NCI-H82 treated with DMSO at 0.1 percent for 48 hours (cell line): Measurements from ENCODE around the gene RAB6B.

Experiments used
- DNase-seq: peaks from one replicate; lab custom pipeline; 2025; ENCODE audit not compliant: unreplicated experiment; lab: John Stamatoyannopoulos, UW

Gene RAB6B

DNA sequence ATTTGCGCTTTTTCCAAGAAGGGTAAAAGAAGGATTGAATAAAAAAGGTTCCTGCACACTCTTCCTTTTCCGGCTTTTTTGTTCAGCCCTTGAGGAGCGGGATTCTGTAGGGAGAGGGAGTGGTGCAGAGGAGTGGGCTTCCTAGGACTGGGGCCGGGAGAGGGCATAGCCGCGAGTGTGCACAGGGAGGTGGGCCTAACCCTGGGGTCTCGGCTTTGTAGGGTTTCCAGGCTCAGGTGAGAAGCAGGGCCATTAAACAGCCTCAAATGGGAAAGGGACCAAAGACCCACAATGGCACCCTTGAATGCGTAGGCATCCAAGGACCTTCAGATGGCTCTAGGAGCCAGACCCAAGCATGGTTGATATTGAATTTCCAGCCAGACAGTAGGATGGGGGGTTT is 35.4 kb upstream of the RAB6B start:
- DNase-seq = no peak

DNA sequence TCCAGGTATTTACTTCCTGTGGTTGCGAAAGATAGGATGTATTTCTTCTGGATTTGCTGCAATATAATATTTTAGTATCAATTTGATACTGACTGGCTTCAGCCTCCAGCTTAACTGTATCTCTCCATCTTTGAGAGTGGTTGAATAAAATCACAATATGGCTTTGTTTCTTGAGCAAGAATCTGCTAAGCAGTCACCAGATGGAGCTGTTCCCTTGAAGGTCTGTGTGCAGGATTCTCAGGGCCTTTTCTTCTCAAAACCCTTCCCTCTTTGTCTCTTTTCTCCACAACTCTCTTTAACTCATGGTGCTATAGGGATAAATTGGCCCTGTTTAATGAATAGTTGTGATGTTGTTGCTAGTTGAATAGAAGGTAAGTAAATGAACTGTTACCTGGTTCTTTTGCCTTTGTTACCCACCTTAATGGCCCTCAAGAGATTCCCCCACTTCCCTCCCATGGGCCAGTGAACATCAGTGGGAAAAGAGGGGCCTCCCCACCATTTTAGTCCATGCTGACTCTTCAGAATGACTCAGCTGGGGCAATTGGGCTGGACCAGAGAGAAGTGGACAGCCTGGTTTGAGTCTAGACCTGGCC is 34.8 kb upstream of the RAB6B start:
- no peak for DNase-seq

DNA sequence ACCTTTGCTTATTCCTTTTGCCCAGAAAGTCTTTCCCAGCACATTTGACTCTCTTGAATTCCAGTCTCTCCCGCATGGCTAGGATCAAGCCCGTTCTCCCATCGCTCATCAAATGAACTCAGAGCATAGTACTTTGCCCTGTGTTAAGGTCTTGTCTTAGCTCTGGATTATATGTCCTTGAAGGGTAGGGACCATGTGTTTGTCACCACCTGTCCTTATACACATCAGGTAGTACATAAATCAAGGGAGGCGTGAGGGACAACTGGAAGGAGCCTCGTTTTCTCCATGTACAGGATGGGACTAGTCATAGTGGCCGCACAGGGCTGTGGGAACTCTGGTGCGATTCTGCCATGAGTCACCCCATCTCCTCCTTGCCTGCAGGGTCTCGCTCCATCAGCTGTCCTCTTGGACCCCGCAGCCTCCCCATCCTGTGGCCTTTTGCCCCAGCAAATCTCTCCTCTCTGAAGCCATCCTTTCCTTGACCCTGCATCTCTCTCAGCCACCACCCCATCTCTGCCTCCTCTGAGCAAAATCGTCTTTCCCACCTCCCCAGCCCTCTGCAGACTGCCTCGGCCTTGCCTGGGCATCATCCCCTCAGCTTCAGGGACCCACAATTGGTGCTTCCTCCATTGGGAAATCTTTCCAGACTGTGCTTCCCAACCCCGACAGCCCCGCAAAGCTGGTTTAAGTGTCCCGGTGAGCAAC is 33.4 kb upstream of the RAB6B start:
- DNase-seq = no peak

DNA sequence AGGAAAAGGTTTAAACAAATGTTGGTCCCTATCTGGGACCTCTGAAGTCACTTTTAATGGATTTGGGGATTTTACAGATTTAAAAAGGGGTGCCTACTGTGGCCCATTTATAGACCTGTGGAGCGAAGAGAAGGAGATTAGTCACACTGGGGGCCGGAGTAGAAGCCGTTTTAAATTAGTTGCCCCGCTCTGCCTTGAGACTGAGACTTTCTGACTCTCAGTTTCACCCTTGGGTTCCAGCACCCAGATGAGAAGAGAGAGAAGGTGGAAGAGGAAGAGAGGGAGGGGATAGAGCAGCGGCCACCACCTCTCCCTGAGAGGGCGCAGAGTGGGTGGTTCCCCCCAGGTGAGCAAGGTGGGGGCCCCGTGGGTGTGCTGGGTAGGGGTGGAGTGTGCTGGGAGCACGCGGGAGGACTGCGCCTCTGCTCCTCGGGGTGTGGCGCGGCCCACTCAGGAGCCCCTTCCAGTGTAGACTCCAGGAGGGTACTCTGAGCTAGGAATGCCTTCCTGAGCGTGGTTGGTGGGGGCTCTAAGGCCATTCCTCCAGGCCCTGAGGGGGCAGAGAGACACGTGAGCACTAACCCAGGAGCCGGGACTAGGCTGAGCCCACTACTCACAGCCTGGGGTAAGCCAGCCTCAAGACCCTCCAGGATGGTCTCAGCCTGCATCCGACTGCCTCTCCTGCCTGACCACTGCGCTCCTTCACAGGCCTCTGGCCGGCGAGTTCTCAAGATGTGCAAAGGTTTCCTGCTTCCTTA is 32.6 kb upstream of the RAB6B start:
- DNase-seq = no peak

DNA sequence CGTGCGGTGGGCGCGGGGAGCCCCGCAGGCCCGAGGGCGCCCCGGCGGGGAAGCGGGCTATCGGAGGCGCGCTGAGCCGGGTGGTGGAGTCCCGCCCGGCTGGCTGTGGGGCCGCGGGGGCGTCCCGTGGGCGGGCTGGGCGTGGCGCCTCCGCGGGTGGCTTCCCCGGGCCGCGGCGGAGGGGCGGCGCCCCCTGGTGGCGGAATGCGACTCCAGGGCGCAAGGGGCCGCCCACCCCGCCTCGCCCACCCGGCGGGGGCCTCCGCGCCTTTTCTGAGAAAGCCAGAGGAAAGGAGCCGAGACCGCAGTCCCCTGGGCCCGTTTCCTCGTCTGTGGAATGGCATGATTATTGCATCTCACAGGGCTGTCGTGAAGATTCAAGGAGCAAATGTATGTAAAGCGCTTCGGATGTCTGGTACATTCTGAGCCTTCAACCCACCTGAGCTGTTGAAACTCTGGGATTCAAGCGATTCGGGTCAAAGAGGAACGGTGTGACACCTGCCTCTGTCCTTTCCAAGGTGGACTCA is 31.9 kb upstream of the RAB6B start:
- no peak for DNase-seq

DNA sequence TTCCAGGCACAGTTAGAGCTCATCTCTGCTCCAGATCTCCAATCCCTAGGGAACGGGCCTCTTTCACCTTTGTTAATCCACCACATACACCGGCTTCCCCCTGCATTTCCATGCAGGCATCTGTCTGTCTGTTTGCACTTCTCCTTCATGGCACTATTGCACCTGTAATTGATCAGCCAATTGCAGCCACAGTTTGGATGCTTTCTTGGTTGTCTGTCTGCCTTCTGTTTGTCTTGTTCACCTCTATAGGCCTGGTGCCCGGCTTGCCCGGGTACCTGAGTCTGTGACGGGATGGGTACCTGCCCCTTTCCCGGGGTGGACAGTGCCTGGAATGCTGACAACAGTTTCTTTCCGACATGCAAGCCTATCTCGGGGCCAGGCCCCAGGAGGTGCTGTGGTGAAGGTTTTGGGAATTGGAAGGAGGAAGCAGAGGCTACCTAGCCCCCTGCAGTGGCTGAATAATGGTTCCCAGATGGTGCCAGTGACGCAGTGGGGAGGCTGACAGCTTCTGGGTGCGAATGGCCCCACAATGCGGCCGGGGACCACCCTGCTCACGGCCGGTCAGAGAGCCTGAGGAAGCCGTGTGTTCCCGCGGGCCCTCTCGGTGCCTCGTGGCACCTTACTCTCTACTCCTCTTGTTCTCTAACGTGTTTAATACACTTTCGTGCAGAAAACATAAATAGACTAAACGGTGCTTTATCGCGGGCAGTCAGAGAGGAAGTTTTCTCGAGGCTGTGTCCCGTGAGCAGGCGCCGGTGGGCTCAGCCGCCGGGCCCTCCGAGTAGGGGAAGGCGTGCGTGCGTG is 31.3 kb upstream of the RAB6B start:
- no peak for DNase-seq

DNA sequence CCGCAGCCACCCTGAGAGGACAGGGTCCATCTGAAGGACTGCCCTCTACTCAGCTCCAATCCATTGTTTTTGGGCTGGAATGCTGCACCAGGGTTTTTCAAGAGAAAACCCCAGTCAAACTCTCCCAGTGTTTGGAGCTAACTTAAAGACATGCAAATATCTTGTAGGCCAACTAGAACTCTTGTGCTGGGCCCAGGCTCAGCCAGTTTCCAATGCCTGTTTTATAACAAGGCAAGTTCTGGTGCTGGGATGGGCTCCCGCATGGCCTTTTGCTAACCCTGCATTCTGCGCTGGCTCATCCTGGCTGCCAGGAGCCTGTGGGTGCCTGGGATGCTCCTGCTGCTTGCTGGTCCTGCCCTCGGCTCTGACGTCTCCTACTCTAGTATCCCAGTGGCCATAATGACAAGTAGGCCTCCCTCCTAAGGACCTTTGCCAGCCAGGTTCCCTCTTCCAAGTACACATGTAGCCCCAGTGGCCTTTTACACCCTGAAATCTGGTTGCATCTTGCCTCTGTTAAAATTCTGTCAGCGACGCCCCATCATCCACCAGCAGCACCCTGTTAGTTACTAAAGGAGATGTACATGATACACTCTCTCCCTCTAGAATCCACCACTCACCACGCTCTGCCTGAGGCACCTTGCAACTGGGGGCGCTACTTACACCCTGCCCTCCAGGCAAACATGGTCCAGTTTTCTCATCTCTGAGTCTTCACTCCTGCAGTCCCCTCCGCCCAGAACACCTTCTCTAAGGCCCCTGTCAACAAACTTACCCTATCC is 30.5 kb upstream of the RAB6B start:
- DNase-seq = no peak

DNA sequence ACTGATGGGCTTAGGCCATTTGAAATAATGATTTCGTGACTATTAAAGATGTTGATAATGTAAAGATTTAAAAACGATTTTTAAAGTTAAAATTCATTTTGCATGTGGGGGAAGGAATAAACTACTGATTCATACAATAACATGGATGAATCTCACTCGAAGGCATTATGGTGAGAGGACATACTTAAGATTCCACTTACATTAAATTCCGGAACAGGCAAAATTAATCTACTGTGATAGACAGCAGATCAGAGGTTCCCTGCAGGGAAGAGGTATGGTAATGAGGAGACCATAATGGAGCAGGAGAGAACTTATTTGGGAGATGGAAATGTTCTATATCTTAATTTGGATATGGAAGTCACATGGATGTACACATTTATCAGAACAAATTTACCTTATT is 28.4 kb upstream of the RAB6B start:
- DNase-seq = no peak

DNA sequence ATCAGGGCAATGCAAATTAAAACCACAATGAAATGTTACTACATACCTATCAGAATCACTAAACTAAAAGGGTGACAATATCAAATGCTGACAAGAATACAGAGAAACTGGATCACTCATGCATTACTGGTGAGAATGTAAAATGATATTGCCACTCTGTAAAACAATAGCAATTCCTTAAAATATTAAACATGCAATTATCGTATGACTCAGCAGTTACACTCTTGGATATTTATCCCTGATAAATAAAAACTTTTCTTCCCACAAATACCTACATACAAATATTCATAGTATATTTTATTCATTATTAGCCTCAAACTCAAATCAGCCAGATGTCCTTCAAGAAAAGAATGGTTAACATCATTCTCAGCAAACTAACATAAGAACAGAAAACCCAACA is 25.9 kb upstream of the RAB6B start:
- no peak for DNase-seq

DNA sequence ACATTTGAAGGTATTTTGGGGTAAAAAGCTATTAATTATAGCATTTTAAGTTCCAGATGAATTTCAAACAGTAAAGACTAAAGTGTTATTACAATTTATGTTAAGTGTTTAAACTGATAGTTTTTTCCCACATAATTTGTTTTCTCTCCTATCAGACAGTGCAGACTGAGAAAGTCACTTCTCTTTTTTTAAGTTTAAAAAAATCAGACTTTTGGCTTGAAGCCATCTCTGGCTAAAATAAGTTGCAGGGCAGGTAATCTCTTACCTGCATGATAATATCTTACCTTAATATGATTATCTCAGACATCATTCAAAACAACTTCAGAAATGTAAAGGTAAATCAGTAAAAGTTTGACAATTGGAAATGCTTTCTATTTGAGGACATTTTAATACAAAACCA is 21.5 kb upstream of the RAB6B start:
- DNase-seq = no peak

DNA sequence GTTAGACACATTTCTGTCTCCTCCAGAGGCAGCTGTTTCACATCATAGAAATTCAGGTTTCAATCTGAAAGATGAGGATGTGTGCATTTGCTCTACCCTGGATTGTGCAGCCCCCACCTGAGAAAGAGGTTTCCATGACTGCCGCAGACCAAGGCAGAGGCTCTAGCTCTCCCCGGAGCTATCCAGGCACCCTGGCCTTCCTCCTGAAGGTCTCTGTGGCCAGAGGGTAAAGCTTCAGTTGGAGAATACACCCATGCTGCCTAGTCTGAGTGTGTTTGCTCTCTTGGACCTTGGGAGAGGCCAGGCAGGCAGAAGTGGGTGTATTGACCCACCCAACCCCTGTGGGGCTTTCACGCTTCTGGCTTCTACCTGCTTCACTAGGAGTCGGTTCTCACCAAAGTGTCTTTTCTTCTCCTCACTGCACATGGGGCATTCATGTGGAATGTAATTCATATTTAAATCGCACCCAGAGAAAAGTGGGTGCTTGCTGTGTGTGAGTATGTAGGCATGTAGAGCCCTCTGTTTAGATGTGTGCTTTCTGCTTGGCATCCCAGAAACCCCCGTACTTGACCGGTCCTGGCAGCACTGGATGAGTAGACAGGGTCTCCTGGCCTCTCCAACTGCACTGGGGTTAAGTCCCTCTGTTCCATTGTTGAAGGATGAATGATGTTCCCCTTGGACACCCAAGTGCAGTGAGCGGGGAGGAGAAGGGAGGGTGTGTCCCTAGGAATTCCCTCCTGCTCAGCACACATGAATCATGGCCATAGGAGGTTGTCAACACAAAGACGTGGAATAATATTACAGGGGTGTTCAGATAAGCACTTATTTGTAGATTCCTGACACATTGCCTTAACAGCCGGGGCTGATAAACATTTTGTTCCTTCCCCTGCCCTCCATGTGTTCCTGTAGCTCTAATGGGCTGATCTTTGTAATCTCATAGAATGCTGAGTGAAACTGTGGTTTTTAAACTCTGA is 20.3 kb upstream of the RAB6B start:
- DNase-seq = no peak

DNA sequence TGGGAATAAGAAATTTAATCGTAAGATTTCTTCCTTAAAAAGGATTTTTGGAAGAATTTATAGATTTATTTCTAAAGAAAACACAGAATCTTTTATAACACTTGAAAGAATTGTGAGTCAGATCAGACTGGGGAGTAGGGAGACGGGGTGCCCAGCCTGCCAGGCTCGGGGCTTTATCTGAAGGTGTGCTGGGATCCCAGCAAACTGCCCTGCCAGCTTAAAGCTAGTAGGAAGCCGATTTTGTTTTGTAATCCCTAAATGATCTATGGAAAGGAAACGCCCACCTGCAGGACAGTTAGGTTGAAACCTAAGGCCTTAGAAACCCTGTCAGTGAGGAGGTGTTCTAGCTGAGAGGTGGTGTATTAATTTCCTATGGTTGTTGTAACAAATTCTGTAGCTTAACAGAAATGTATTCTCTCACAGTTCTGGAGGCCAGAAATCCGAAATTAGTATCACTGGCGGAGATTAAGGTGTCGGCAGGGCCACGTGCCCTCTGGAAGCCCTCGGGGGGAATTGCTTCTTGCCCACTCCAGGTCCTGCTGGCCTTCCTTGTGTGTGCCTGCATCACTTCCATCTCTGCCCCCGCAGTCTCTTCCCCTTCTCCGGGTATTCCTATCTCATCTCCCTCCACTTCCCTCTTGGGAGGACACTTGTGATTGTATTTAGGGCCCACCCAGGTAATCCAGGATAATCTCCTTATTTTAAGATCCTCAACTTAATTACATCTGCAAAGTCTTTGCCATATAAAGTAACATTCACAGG is 19.3 kb upstream of the RAB6B start:
- peak; percentile 88 for DNase-seq

DNA sequence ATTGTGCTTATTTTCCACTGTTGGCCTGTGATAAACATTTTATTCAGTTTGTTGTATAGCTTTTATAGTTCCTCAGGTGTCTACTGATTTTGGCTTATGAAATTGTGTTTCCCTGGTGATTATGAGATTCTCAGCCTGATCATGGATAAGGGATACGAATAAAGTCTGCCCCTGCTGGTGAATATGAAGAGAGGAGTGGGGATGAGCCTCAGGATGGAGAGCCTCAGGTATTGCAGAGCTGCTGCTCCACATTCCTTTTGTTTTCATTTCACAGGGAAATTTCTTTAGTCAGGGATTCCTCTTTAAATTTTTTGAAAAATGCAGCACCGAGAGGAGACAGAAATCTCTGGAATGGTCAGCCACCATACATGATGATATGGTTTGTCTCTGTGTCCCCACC is 14.7 kb upstream of the RAB6B start:
- DNase-seq = no peak

DNA sequence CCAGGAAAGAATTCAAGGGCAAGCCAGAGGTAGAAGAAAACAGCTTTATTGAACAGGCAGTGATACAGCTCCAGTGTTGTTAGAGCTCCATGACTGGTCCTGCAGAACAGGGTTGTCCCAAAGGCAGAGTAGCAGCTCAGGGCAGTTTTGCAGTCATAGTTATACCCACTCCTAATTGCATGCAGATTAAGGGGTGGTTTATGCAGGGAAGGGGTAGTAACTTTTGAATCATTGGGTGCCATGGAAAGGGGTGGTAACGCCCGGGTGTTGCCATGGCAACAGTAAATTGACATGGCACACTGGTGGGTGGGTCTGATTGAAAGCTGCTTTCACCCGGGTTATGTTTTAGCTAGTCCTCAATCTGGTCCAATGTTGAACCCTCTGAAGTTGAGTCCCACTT is 9.7 kb upstream of the RAB6B start:
- no peak for DNase-seq

DNA sequence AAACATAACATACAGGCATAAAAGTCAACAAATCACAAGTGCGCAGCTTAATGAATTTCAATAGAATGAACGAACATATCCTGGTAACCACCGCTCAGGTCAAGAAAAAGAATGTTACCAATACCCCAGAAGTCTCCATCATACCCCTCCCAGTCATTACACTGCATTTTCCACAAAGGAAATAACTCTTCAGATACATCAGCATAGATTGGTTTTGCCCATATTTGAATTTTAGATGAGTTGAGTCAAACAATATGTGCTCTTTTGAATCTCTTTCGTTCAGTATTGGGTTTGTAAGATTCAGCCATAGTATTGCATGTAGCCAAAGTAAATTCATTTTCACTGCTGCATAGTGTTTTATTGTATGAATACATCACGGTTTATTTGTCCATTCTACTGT is 6.2 kb upstream of the RAB6B start:
- no peak for DNase-seq

DNA sequence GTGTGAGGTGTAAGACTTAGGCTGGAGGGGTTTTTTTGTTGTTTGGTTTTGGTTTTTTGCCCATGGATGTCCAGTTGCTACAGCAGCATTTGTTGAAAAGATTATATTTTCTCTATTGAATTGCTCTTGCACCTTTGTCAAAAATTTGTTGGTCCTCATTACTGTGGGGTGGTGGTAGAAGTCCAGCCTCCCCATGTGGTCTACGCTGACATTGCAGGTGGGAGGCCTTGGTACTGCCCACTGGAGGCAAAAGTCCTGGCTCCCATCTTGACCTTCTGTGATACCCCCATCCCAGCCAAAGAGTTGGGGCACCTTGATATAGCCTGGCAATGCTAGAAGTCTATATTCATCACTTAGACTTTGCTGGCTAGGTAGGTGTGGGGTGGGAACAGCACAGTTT is 5.4 kb upstream of the RAB6B start:
- DNase-seq = no peak

DNA sequence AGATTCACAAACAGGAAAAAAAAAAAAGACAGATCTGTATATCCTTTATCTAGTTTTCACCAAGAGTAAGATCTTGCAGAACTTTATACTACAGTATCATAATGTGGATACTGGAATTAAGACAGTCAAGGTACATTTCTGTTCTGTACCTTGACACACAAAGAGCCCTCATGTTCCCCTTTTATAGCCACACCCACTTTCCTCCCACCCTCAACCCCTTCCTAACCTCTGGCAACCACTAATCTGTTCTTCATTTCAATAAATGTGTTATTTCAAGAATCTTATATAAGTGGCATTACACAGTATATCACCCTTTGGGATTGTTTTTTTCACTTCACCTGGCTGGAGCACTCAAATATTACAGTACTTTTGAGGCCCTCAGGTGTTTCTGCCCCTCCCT is 3.6 kb upstream of the RAB6B start:
- no peak for DNase-seq

DNA sequence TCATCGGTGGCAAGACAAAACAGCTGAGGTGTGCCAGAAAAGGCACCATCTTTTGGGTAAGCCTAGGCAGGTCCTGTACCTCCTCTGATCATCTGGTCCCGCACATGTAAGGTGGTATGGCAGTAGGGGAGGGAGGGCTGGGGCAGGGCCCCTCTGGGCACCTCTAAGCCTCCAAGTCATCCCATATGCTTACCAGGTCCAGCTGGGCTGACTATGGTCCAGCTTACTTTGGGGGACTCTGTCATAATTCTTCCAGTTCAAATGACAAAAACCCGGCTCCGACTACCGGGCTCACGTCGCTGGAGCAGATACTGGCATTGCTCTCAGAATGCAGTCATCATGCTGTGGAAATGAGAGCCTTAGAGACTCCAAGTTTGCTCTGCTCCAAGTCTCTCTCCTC is 1.9 kb upstream of the RAB6B start:
- no peak for DNase-seq
